GM12892 (cell line): ENCODE measurements around the gene AP4M1. TPM values are rescaled to one million over a fixed set of nuclear protein-coding genes. Genes with fewer than 3 reads are reported as not detected.

Experiments used
- DNase-seq: peaks from one replicate; pipeline ENCODE4 v3.0.0; 2011; ENCODE audit not compliant: insufficient read length
- FAIRE-seq: peaks from 2 replicates; lab custom pipeline; 2011; peaks lifted over from hg19 to GRCh38; lab: Jason Lieb, UNC
- POLR2A ChIP-seq: IDR thresholded peaks from 2 replicates; pipeline ENCODE4 v1.6.1; 2011; ENCODE audit warnings: low read depth, low read length, control low read depth
- POLR2AphosphoS5 ChIP-seq: IDR thresholded peaks from 2 replicates; pipeline ENCODE4 v1.6.1; 2011; ENCODE audit warnings: low read depth, low read length, control low read depth
- TAF1 ChIP-seq: IDR thresholded peaks from 2 replicates; pipeline ENCODE4 v1.6.1; 2011; ENCODE audit warnings: low read depth, mild to moderate bottlenecking, control low read depth, low read length, borderline replicate concordance
- polyA plus RNA-seq: library from polyadenylated mRNA; unstranded; fragments of >200 nt; gene quantifications from one replicate; pipeline ENCODE4 v1.2.1, GENCODE V29; 2012; ENCODE audit warnings: missing spikeins, inconsistent platforms; ENCODE audit not compliant: missing spikeins

The AP4M1 gene
- 9.6 TPM for polyA plus RNA-seq

GRCh38 chr7:100101016-100101862 is at the start of gene AP4M1, which contains the start of gene MCM7:
Gene AP4M1, plus strand, starts transcription at chr7:100101643. Its CDS starts 72 bp downstream, at chr7:100101715.
Gene MCM7, minus strand, starts transcription at chr7:100101397. Its CDS starts 103 bp downstream, at chr7:100101294.
- DNase-seq (peak; percentile 99), FAIRE-seq (peak; percentile 96)
- TF ChIP-seq TAF1 (peak; percentile 58; the same call in 1 of the 2 replicates), POLR2A (peak; percentile 78), POLR2AphosphoS5 (peak; percentile 78)

GRCh38 chr7:100053215-100053614 is 48.2 kb upstream of the AP4M1 start:
- TF ChIP-seq TAF1 (no peak), POLR2AphosphoS5 (no peak), POLR2A (no peak)
- no peak for FAIRE-seq
- peak; percentile 19 for DNase-seq

GRCh38 chr7:100057006-100057405 is 44.4 kb upstream of the AP4M1 start:
- DNase-seq (no peak), FAIRE-seq (no peak)
- TF ChIP-seq POLR2A, result no peak
- no peak for TF ChIP-seq TAF1
- no peak for TF ChIP-seq POLR2AphosphoS5

GRCh38 chr7:100059251-100059739 is 42.1 kb upstream of the AP4M1 start:
- FAIRE-seq (no peak), DNase-seq (no peak)
- TF ChIP-seq POLR2AphosphoS5 (no peak), POLR2A (no peak), TAF1 (no peak)

GRCh38 chr7:100061518-100062193 is 39.8 kb upstream of the AP4M1 start:
- FAIRE-seq (no peak), DNase-seq (no peak)
- no peak for TF ChIP-seq TAF1
- TF ChIP-seq POLR2AphosphoS5, result no peak
- TF ChIP-seq POLR2A, result no peak

- TF ChIP-seq POLR2AphosphoS5, result no peak
- no peak for TF ChIP-seq POLR2A
- no peak for TF ChIP-seq TAF1
- FAIRE-seq (no peak), DNase-seq (no peak)
Observed at GRCh38 chr7:100063376-100063775, 38.1 kb upstream of the AP4M1 start.

GRCh38 chr7:100064162-100064561 is 37.3 kb upstream of the AP4M1 start:
- DNase-seq (no peak), FAIRE-seq (no peak)
- TF ChIP-seq POLR2A (no peak), TAF1 (no peak), POLR2AphosphoS5 (no peak)

GRCh38 chr7:100065452-100066186 is 35.8 kb upstream of the AP4M1 start:
- no peak for TF ChIP-seq POLR2AphosphoS5
- TF ChIP-seq TAF1, result no peak
- no peak for TF ChIP-seq POLR2A
- no peak for FAIRE-seq
- DNase-seq, result no peak

- FAIRE-seq, result no peak
- DNase-seq, result no peak
- TF ChIP-seq TAF1 (no peak), POLR2A (no peak), POLR2AphosphoS5 (no peak)
Observed at GRCh38 chr7:100066953-100067352, 34.5 kb upstream of the AP4M1 start.

GRCh38 chr7:100069991-100070390 is 31.5 kb upstream of the AP4M1 start:
- TF ChIP-seq POLR2AphosphoS5 (no peak), POLR2A (no peak), TAF1 (no peak)
- no peak for DNase-seq
- FAIRE-seq, result no peak

GRCh38 chr7:100071018-100071723 is 30.3 kb upstream of the AP4M1 start:
- DNase-seq (no peak), FAIRE-seq (no peak)
- TF ChIP-seq TAF1 (no peak), POLR2AphosphoS5 (peak; percentile 62), POLR2A (peak; percentile 9)

- TF ChIP-seq POLR2A (no peak), POLR2AphosphoS5 (no peak), TAF1 (no peak)
- DNase-seq (no peak), FAIRE-seq (no peak)
Observed at GRCh38 chr7:100072462-100072861, 29.0 kb upstream of the AP4M1 start.
